Superior temporal gyrus (tissue), 1 donor: ENCODE measurements around the gene AGBL3.
A peak's percentile ranks its signal among the peaks of the same experiment; 100 is the strongest.

Source experiments
- DNase-seq: peaks from one replicate; pipeline ENCODE4 v3.0.0-alpha.2; 2016; ENCODE audit errors: extremely low spot score

The AGBL3 gene

DNA sequence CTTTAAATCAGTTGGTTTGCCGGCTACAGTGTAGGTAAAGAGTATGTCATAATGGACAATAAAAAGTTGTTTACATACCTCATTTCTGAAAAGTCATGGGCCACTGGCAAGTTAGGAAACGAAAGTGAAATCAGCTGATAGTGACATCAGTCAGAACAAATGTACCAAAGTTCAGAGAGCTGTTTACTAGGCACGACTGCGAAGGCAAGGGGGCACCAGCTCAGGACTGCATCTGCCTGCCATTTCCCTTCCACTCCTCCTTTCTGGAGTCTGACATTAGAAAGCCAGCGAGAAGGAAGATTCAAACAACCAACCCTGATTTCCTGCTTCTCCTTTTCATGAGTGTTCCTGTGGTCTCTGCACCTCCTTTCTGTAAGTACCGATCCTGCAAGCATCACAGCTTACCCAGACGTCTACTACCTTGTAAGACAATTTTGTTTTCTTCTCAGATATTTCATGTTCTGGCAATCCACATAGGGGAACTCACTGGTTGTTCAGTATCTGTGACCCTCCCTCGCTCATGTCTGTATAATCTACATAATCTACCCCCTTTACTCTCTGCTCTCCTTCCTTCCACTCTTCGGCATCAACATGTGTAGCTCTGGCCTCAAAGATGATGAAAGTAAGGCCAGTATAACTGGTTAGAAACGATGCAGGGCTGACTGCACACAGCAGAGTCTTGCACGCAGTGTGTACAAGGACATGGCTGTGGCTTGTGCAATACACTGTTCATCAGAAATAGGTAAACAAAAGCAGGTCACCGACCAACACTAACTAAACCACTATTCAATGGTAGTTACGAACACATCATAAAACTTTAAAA is 161.8 kb downstream of the AGBL3 start, which contains the start of gene TMEM140:
Gene TMEM140 (plus strand): TSS at position 174 of the 823 bp plus-strand sequence. CDS start 16,370 bp downstream, outside the sequence.
- DNase-seq = peak; percentile 90

DNA sequence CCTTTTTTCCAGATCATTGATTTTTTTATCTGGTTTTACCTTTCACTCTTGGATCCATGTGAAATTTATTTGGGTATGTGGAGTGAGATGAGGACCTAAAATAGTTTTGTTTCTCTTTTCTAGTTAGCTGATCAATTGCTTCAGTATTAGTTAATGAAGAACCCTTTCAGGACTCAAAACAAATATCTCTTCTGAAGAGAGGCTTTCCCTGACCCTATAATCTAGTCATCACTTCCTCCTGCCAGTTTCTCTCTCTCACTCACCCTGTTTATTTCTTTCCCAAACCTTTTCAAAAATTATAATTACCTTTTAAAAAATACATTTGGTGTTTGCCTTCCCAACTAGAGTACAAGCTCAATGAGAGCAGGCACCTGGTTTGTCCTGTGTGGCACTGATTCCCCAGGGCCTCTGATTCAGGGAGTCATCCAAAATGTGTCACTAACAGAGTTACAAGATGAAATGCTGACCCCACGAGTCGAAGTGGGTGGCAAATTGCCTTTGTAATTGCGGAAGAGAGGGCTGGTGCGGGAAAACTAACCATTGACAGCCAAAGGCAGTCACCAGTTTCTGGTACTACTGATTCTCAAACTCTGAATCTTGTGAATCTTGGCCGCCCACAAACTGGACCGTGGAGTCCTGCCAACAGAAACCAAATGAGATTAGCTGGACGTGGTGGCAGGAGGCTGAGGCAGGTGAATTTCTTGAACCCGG is 163.9 kb downstream of the AGBL3 start:
- no peak for DNase-seq

DNA sequence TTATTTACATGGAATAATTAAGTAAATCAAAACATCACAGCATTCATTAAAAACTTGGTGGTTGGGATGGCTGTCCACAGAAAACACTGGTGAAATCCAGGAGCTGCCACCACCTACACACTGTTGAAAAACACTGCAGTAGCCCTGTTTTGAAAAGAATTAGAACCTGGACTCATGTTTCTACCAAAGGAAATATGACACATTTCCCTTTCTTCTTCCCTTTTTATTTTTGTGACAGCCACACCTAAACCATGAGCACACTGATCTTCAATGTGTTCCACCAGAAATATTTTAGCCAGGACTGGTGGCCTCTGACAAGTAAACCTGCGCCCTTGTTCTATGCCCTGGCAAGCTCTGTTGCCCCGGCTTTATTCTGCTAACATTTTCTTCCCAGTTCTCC is 164.8 kb downstream of the AGBL3 start:
- DNase-seq = no peak

DNA sequence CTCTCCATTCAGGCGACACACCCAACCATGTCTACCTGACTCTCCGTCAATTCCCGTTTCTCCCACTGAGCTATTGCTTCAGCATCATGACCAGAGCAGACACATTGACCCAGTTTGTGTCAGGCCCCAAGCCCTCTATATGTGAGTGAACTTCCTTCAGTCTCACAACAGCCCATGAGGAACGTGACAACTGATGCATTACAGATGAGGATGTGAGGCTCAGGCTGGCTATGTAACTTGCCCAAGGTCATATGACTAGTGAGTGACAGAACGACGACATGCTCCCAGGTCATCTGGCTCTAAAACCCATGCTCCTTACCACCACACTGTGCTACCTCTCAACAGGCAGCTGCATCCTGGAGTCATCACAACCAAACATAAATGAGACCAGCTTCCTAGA is 165.2 kb downstream of the AGBL3 start:
- DNase-seq = no peak

DNA sequence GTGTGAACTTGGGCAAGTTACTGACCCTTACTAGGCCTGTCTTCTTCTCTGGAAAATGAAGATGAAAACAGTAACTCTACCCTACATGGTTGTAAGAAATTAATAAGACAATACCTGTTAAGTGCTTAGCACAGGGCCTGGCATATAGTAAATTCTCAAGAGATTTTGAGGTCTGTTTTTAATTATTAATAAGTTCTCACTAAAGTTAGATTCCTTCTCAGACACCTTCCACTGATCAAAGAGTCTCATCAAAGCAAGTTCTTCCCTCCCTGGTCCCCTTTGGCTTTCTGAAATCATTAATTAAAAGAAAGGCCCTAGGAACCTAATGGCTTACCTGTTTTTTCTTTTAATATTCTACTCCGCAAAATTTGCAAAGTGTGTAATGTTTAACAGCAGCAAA is 166.1 kb downstream of the AGBL3 start:
- no peak for DNase-seq

DNA sequence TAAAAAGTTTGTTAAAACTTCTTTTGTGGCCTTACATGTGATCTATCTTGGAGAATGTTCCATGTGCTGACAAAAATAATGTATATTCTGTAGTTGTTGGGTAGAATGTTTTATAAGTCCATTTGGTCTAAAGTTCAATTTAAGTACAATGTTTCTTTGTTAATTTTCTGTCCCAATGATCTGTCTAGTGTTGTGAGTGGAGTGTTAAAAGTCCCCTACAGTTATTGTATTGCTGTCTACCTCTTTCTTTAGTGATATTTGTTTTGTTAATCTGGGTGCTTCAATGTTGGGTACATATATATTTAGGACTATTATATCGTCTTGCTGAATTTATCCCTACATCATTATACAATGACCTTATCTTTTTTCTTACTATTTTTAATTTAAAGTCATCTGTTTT is 168.4 kb downstream of the AGBL3 start:
- no peak for DNase-seq

DNA sequence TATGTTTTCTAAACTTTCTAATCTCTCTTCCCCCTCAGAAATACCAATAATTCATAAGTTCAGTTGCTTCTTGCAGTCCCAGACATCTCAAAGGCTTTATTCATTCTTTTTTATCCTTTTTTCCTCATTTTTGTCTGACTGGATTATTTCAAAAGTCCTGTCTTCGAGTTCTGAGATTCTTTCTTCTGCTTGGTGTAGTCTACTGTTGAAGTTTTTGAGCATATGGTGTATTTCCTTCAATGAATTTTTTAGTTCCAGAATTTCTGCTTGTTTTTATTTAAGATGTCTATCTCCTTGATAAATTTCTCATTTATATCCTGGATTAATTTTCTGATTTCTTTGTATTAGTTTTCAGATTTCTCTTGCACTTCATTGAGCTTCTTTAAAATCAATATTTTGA is 170.0 kb downstream of the AGBL3 start:
- no peak for DNase-seq

DNA sequence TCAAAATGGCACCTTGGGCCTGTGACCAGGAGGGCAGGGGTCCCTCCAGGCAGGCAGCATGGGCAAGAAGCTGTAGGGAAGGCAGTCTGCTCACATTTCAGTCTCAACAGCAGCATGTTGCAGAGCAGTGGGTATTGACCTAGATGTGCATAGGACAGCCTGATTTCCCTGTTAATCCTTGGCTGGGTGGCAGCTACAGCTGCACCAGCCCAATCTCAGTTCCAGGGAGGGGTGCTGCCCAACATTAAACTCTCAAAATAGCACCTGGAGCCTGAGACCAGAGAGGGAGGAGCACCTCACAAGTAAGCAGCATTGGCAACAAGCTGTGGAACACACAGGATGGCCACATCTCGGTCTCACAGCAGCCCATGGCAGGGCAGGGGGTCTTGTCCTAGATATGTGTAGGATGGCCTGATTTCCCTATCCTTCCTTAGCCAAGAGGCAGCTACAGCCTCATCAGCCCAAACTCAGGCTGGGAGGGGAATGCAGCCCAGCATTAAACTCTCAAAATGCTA is 171.9 kb downstream of the AGBL3 start:
- DNase-seq = no peak

DNA sequence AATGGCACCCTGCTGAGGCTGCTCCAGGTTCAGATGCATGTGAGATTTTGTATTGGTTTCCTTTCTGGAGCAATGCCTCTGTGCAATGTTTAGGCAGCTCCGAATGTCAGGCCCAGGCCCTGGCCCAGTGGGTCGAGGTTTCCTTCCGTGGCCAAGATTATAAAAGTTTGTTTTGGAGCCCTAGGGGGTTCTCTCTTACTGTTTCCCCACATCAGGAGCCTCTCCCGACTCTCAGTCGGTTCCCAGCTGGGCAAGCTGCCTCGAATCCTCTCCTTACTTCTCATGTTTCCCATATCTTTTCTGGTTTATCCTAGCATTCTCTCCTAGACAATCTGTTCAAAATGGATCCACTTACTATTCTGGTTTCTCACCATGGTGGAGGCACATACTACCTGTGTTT is 172.6 kb downstream of the AGBL3 start:
- no peak for DNase-seq

DNA sequence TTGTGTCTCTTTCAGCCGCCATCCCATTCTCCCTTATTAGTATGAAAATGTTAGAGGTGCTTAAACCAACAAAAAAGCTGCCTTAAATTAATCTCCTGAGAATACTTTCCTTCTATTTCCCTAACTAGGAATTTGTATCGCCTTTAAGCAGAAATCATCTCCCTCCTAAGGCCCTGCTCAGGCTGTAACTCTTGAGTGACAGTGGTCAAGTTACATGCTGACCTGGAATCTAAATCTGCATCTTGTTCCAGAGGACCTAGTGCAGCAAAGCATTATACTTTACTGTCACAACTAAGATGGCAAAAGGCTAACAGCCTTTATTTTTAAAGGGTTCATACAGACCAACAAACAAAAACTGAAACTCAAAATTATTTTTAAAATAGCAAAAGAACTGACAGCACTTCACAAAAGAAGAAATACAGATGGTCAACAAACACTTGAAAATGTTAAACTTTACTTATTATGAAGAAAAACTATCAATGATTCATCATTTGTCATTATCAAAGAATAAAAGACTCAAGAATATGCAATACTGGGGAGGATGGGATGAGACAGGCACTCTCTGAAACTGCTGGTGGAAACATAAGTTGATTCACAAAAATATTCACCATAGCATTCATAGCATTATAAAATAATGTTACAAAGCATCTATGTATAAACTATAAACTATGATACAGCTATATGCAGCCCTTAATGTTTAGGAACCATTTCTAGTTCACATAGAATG is 173.2 kb downstream of the AGBL3 start:
- no peak for DNase-seq

DNA sequence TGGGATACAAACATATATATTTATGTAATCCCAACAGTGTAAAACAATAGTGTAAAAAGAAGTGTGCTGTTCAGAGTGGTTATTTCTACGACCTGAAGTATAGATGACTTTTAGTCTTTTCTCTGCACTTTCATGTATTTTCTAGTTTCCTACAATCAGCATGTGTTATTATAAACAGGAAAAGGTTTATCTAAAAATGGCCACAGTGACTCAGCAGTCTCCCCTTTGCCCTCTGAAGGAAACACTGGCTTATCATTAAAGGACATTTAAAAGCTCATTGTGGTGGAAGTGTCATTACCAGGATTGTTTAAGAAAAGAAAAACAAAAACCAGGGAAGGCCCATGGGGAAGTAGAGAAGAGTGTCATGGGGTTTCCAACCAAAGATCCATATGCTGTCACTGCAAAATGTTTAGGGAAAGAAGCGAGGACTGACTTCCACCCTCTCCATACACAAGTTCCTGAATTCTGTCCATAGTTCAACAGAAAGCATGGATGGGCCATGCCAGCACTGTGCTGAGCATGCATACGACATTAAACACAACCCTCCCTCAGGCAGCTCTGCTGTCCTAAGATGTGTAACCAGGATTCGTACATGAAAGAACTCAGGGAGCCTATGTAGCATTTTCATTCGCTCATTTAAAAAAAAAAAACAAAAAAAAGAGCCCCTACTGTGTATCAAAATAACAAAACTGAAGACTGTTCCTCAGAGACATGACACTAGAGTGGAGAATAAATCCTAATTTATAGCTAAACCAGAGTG is 174.0 kb downstream of the AGBL3 start:
- no peak for DNase-seq

DNA sequence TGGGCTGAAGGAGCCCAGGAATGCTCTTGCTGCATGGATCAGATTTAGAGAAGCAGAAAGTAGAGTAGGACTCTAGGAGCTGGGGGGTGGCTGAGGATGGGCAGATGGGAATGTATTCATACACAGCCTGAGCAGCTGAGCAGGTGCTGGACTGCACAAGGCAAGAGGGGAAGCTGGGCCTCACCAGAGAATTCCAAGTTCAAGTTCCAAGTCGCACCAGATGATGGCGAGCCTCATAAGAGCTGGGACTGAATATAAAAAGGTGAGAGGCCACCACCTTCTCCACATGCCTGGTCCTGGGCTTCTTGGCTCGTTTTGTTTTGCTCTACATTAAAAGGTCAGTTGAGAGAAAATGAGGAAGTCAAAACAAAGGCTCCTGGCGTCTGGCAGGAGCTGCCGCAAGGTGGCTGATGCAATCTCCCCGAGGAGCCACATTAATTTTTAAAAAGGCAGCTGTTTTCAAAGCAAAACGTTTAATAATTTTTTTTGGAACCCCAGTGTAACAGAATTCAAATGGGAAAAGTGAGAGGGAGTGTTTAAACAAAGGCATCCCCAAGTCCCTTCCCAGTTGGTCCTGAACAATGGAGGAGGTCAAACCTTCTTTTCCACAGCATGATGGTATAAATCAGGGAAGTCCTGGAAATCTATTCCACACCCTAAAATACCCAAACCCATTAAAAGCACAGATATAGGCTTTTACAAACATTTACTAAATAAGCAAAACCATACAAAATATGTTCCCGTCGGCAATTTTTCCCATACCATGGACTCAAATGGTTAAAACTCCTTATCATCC is 174.7 kb downstream of the AGBL3 start:
- DNase-seq = no peak

DNA sequence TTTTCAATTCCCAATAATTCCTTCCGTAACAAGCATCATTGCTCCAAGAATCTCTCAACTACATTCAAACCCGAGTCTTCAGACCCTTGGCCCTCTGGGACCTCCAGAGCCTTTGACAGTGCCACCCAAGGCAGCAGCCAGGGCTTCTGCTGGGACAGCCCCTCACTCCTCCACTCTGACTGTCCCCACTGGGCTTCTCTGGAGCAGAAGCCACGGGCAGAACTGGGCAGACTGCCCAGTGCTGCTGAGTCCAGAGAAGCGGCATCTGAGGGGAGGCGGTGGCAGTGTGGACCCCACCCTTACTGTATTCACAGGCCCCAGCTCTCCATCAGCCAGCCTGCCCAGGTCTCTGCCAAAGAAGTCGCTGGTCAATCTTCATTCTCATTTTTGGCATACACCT is 175.4 kb downstream of the AGBL3 start:
- no peak for DNase-seq

DNA sequence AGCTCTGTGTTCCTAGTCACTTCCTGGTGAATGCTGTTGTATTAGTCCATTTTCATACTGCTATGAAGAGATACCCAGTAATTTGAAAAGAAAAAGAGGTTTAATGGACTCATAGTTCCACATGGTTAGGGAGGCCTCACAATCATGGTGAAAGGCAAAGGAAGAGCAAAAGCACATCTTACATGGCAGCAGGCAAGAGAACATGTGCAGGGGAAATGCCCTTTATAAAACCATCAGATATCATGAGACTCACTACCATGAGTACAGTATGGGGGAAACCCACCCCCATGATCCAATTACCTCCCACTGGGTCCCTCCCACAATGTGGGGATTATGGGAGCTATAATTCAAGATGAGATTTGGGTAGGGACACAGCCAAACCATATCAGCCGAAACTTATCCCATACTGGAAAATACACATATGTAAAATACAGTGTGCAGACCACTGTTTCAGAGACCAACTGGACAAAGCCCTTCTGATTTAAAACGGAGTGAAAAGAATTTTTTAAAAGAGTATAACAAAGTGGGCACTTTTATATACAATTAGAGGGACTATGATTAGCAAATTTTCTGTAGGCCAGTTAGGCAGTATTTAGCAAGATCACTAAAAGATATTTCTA is 176.2 kb downstream of the AGBL3 start:
- no peak for DNase-seq

DNA sequence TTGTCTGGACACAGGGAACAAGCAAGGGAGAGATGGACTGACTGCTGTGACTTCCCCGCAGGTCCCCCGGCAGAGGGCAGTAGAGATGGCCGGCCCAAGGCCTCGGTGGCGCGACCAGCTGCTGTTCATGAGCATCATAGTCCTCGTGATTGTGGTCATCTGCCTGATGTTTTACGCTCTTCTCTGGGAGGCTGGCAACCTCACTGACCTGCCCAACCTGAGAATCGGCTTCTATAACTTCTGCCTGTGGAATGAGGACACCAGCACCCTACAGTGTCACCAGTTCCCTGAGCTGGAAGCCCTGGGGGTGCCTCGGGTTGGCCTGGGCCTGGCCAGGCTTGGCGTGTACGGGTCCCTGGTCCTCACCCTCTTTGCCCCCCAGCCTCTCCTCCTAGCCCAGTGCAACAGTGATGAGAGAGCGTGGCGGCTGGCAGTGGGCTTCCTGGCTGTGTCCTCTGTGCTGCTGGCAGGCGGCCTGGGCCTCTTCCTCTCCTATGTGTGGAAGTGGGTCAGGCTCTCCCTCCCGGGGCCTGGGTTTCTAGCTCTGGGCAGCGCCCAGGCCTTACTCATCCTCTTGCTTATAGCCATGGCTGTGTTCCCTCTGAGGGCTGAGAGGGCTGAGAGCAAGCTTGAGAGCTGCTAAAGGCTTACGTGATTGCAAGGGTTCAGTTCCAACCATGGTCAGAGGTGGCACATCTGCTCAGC is 178.2 kb downstream of the AGBL3 start:
- no peak for DNase-seq

DNA sequence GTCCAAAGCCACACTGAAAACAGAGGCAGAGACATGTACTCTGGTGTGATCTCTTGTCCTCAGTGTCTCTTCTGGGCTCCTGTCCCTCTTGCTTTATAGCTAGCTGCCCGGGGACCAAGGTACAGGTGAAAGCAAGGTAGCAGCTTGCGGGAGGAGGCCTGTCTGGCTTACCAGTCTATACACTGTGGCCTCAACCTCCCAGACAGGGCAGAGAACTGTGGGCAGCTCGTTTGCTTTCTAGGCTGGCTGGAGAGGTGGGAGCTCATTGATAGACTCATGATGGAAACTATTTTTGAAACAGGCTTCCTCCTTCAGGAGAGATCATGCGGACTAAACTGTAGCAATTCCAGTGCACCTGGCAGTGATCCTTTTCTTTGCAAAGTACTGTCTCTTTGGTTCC is 179.6 kb downstream of the AGBL3 start:
- DNase-seq = no peak

DNA sequence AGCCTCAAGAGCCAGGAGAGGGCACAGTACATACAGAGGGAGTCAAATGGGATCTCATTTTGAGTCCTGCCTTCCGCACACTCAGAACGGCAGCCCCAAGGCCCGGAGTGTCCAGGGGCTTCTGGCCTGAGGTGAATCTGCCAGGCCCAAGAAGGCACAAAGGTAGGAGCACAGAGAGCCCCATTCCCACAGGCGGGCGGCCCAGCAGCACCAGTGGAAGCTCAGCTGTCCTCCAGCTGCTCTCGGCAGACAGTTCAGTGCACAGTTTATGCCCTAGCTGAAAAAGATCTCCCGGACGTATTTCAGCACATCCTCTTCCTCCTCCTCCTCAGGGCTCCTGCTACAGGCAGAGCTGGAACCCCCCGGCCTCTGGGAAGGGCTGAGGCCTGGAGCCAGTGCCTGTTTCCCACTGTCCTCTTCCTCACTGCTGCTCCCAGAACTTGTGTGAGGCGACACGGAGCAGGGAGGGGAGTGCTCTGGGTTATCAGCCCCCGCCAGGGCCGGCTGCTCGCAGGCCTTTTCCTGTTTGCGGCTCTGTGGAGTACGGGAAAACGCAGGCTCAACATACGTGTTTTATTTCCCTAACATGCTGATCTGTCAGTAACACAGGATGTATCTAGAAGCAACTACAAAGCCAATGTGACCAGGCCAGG is 180.2 kb downstream of the AGBL3 start:
- no peak for DNase-seq

DNA sequence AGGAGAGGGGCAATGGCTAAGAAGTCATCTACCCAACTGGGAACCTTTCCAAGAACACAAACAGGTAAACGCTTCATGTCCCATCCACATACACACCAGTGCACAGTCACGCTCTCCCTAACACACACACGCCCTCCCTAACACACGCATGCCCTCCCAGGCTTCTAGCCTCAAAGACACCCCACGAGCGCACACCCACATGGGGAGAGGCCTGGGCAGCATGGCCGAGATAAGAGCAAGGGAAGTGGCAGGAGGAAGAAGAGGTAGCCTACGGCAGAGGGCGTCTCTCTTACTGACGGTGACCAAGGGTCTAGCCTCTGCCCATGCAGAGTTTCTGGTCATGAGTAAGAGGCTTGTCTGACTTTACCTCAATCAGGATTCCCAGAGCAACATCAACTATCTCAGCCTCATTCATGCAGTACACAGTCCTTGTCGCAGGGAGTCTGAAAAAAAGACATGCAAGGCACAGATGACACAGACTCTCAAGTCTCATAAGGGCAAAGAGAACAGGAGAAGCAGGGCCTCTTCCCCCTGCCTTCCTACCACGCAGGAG is 181.1 kb downstream of the AGBL3 start:
- DNase-seq = no peak

DNA sequence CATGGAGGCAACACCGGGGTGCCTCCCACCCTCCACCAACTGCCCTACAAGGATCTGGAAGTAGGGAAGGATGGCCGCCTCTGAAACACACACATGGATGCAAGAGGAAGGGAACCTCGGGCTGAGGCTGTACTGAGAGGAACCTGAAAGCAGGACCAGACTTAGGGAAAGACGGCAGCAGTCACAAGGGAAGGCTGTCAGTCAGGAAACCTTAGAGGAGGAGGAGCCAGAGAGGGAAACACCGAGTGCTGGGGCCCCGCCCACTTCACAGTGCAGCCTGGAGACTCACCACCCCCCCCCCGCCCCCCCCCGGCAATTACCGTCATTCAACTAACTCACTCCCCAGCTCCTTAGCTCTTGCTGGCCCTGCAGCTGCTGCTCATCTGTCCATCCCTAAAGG is 181.7 kb downstream of the AGBL3 start:
- DNase-seq = no peak
